GM23248 (cell line): Measurements from ENCODE around the gene DENND2A.

Source experiments
- EZH2 ChIP-seq: fragments of 200-600 bp; sonication (generic); IDR thresholded peaks from 2 replicates; pipeline ENCODE4 v1.6.1; 2018; ENCODE audit warnings: antibody characterized with exemption, mild to moderate bottlenecking; ENCODE audit not compliant: insufficient read depth, poor library complexity, severe bottlenecking
- EZH2phosphoT487 ChIP-seq: fragments of 200-600 bp; sonication (generic); IDR thresholded peaks from 2 replicates; pipeline ENCODE4 v1.6.1; 2018; ENCODE audit warnings: antibody characterized with exemption, moderate library complexity, mild to moderate bottlenecking, low read depth; ENCODE audit not compliant: insufficient read depth

DNA sequence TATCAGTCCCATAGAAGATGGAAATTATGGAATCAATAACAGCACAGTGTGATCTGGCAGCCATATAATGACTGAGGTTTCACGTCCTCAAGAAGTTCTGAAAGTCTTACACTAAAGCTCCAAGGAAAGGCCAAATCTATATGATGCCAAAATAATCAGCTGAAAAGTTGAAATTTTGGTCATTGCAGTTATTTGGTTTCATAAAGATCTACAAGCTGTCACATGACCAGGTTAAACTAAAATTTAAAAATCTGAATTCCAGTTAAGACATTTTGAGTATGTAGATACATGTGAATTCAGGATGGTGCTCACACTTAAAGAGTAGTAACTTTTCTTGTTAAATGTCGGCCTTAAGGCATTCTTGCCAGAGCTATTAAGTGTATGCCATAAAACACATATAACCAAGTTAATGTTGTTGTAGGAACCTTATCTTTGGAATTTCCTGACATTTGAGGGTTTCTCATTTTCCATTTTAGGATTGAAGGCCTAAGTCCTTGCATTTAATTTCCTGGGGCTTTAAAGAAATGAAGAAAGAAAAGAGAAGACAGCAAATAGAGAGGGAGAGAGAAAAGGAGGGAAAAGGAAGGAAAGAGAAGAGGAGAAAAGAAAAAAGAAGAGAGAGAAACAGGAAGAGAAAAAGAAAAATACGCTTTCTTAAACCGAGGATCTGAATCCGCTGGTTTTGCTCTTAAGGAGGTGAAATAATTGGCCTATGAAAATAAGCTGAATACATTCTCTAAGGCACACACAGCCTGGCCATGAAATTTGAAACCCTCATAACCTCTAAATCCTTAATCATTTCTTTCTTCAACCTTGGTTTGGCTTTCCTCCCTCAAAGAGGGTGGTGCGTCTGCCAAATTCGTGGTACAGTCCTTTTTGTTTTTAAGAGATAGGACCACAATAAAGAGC lies 43.8 kb downstream of the DENND2A start:
- TF ChIP-seq EZH2phosphoT487 (no peak), EZH2 (no peak)
